ENCODE data around the gene CAPN12. TPM values are rescaled to one million over a fixed set of nuclear protein-coding genes. Genes with fewer than 3 reads are reported as not detected.

The CAPN12 gene
- total and polyA plus RNA-seq, 4 donors: 1.0 to 4.5 (median 2.4) TPM

DNA sequence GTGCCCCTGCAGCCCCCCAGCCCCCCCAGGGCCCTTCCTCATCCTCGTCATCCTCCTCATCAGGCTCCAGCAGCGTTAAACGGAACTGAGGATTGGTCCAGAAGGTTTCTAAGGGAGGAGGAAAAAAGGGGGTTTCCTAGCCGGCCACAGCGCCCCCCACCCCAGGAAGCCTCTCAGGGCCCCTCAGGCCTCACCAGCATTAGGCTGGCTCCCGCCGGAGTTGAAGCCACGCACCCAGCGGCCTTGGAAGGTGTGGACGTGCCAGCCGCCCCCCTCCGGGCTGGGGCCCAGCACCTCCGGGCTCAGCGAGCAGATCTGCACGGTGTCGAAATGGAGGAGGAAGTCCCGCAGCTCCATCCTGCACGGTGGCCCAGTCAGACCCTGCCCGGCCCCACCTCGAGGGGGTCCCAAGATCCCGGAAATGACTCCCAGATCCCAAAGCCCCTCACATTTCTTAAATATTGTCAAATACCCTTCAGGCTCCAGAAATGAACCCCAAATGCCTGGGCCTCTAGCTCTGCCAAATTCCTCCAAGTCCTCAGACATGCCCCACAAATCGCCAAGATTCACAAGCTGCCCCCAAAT is 6.9 kb downstream of the CAPN12 start:
- no peak for ATAC-seq (ENCODE audit: low FRiP score)
- intact Hi-C loops (cut with DNase I): loop anchor here in 1 of 2 donors (10.0 kb wide), 1 partner anchor 343 kb away; no protein-coding TSS in a partner anchor
- no peak overlapping the region for H3K4me3 ChIP-seq (ENCODE audit: low read length in 2 of 2)
- H3K27me3 ChIP-seq (ENCODE audit: control insufficient read depth in 1 of 2, insufficient read depth in 2 of 2, low read length in 1 of 2): no peaks in the 10 kb centered on the region
- no peak overlapping the region for H3K27ac ChIP-seq (ENCODE audit: low read depth in 1 of 2, low read length in 2 of 2)
- no peaks in the 10 kb centered on the region for H3K36me3 ChIP-seq (ENCODE audit: control insufficient read depth in 1 of 2, insufficient read depth in 2 of 2, low read length in 1 of 2)
- peak in 1 of 2 donors; percentile 27 for DNase-seq
- H3K9me3 ChIP-seq (ENCODE audit: control insufficient read depth, low read length): no peaks in the 10 kb centered on the region
- 57 to 72% methylated on average over 20 to 22 of the region's 22 CpGs for WGBS, 2 donors
- H3K4me1 ChIP-seq (ENCODE audit: control insufficient read depth in 1 of 2, insufficient read depth in 2 of 2, low read length in 2 of 2): no peaks in the 10 kb centered on the region

DNA sequence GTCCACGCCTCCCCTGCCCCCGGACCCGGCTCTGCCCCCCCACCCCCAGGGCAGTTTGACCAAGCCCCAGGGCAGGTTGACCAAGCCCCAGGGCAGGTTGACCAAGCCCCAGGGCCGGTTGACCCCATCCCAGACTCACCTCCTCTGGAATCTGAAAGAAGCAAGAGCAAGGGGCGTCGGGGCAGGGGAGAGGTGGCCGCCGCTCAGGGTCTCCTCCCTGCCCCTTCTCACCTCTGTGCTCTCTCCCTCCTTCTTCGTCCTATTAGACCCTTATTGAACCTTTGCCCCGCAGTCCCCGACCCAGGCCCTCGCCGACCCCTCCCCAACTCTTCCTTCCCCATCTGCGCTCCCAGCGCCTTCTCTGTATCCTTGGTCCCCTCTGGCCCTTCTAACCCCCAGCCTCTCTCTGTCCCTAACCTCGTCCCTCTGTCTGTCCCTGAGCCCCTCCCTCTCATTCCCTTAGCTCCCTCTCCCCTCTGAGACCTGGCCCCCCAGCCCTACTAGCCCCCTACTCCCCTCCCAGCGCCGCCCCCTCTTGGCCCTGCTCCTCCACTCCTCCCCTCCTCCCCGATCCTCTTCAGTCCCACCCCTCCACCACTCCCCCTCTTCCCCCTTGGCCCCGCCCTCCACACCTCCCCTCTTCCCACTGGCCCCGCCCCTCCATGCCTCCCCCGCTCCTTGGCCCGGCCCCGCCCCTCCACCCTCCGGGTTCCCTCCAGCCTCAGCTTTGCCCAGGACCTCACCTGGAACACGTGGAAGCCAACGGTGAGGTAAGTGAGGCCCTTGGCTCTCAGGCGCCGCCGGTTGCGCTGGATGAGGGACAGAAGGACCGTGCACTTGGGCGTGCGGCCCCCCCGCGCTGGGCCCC is 7.6 kb downstream of the CAPN12 start:
- H3K9me3 ChIP-seq (ENCODE audit: control insufficient read depth, low read length): no peaks in the 10 kb centered on the region
- no peaks in the 10 kb centered on the region for H3K36me3 ChIP-seq (ENCODE audit: control insufficient read depth in 1 of 2, insufficient read depth in 2 of 2, low read length in 1 of 2)
- DNase-seq: peak in 1 of 2 donors; percentile 88
- 13% methylated on average over 31 to 36 of the region's 36 CpGs for whole genome bisulfite sequencing, 2 donors
- no peak overlapping the region for H3K27ac ChIP-seq (ENCODE audit: low read depth in 1 of 2, low read length in 2 of 2)
- no peak overlapping the region for H3K4me3 ChIP-seq (ENCODE audit: low read length in 2 of 2)
- H3K4me1 ChIP-seq (ENCODE audit: control insufficient read depth in 1 of 2, insufficient read depth in 2 of 2, low read length in 2 of 2): no peaks in the 10 kb centered on the region
- intact Hi-C loops (cut with DNase I): loop anchor here in 1 of 2 donors (10.0 kb wide), 1 partner anchor 342 kb away; no protein-coding TSS in a partner anchor
- H3K27me3 ChIP-seq (ENCODE audit: control insufficient read depth in 1 of 2, insufficient read depth in 2 of 2, low read length in 1 of 2): no peaks in the 10 kb centered on the region
- ATAC-seq (ENCODE audit: low FRiP score): no peak

DNA sequence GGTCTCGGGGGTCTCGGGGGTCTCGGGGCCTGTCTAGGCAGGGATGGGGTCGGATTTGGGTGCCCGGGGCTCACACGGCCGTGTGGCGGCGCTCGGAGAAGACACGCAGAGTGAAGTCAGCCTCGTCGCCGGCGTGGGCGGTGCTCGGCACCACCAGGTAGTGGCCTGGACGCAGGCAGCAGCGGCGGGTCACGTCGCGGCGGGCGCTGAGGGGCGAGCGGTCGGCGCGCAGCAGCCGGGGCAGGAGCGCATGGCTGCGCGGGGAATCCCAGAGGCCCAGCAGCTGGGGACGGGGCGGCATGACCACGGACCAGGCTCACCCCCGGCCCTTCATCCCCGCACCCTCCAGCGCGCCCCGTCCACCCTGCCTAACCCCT is 8.2 kb downstream of the CAPN12 start:
- H3K9me3 ChIP-seq (ENCODE audit: control insufficient read depth, low read length): no peaks in the 10 kb centered on the region
- no peaks in the 10 kb centered on the region for H3K27me3 ChIP-seq (ENCODE audit: control insufficient read depth in 1 of 2, insufficient read depth in 2 of 2, low read length in 1 of 2)
- H3K36me3 ChIP-seq (ENCODE audit: control insufficient read depth in 1 of 2, insufficient read depth in 2 of 2, low read length in 1 of 2): peaks cover 0 to 2% of the 10 kb centered on the region in 2 donors
- H3K27ac ChIP-seq (ENCODE audit: low read depth in 1 of 2, low read length in 2 of 2): no peak overlapping the region
- 2% methylated on average over 36 to 42 of the region's 42 CpGs for WGBS, 2 donors
- DNase-seq: peak; percentile 68 to 89
- no peaks in the 10 kb centered on the region for H3K4me1 ChIP-seq (ENCODE audit: control insufficient read depth in 1 of 2, insufficient read depth in 2 of 2, low read length in 2 of 2)
- peak; percentile 3 for ATAC-seq (ENCODE audit: low FRiP score)
- intact Hi-C loops (cut with DNase I): loop anchor here in 1 of 2 donors (10.0 kb wide), 1 partner anchor 341 kb away; no protein-coding TSS in a partner anchor
- H3K4me3 ChIP-seq (ENCODE audit: low read length in 2 of 2): no peak overlapping the region

DNA sequence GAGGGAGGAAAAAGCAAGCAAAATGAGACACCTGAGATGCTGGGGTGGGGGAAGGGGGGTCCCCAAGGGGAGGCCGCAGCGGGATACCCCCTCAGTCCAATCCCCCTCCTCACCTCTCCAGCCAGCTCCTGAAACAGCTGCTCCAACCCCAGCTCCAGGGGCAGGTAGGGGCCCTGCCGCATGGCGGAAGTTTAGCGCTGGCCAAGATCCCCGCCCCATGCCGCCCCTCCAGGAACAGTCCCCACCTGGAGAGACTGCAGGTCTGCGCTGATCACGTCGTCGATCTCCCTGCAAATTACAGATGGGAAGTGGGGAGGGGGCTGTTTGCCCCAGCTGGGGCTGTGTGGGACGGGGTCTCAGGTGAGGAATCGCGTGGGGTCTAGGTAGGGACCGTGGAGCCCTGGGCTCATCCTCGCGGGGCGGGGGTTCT is 9.0 kb downstream of the CAPN12 start:
- ATAC-seq (ENCODE audit: low FRiP score): peak; percentile 9
- intact Hi-C loops (cut with DNase I): loop anchor here in 1 of 2 donors (10.0 kb wide), 1 partner anchor 340 kb away; no protein-coding TSS in a partner anchor
- peak; percentile 41 to 77 for DNase-seq
- H3K4me1 ChIP-seq (ENCODE audit: control insufficient read depth in 1 of 2, insufficient read depth in 2 of 2, low read length in 2 of 2): no peaks in the 10 kb centered on the region
- no peaks in the 10 kb centered on the region for H3K27me3 ChIP-seq (ENCODE audit: control insufficient read depth in 1 of 2, insufficient read depth in 2 of 2, low read length in 1 of 2)
- H3K4me3 ChIP-seq (ENCODE audit: low read length in 2 of 2): no peak overlapping the region
- WGBS, 2 donors: 23 to 28% methylated on average over 18 of the region's 18 CpGs
- no peaks in the 10 kb centered on the region for H3K9me3 ChIP-seq (ENCODE audit: control insufficient read depth, low read length)
- H3K36me3 ChIP-seq (ENCODE audit: control insufficient read depth in 1 of 2, insufficient read depth in 2 of 2, low read length in 1 of 2): peaks cover 0 to 8% of the 10 kb centered on the region in 2 donors
- peak overlapping the region in 1 of 2 donors; percentile 6 for H3K27ac ChIP-seq (ENCODE audit: low read depth in 1 of 2, low read length in 2 of 2)

DNA sequence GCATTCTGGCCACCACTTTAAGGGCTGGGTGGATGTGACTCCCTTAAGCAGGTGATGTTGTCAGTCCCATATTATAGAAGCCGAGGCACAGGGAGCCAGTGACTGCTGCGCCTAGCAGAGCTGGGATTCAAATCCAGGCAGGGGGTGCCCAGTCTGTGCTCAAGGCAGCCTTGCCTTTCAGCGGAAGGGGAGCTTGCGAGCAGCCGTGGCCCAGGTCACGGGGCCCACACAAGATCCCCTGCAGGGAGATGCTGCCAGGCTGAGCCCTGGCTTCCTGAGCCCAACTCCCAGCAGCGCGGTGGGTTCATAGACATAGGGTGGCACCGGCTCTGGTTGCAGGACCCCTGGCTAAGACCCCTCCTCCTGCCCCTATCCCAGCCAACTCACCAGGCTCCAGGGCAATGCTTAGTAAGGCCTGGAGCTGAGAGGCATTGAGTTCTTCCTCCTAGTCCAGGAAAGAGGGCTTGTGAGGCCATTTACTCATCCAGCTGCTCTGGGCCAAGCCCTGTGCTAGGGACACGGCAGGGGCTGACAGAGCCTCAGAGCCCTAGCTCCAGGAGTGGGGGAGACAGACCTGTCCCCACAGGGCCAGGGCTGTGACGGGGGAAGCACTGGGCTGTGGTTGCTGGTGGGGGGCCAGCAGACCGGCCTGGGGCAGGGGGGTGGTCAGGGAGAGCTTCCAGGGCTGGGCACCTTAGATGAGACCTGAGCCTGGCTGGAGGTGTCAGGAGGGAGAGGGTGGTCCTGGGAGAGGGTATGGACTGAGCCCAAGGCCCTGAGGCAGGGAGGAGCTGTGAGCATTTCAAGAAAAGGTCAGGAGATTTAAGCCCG is 9.6 kb downstream of the CAPN12 start:
- H3K27ac ChIP-seq (ENCODE audit: low read depth in 1 of 2, low read length in 2 of 2): peak overlapping the region in 1 of 2 donors; percentile 15
- intact Hi-C loops (cut with DNase I): loop anchor here in 1 of 2 donors (5.0 to 10.0 kb wide), 2 partner anchors 98 to 340 kb away; partner anchors contain the start of gene ECH1
- no peak for ATAC-seq (ENCODE audit: low FRiP score)
- H3K9me3 ChIP-seq (ENCODE audit: control insufficient read depth, low read length): no peaks in the 10 kb centered on the region
- H3K36me3 ChIP-seq (ENCODE audit: control insufficient read depth in 1 of 2, insufficient read depth in 2 of 2, low read length in 1 of 2): peaks cover 0 to 8% of the 10 kb centered on the region in 2 donors
- DNase-seq: peak; percentile 60 to 81
- H3K4me1 ChIP-seq (ENCODE audit: control insufficient read depth in 1 of 2, insufficient read depth in 2 of 2, low read length in 2 of 2): no peaks in the 10 kb centered on the region
- no peak overlapping the region for H3K4me3 ChIP-seq (ENCODE audit: low read length in 2 of 2)
- no peaks in the 10 kb centered on the region for H3K27me3 ChIP-seq (ENCODE audit: control insufficient read depth in 1 of 2, insufficient read depth in 2 of 2, low read length in 1 of 2)
- WGBS, 2 donors: 43 to 46% methylated on average over 13 of the region's 13 CpGs

DNA sequence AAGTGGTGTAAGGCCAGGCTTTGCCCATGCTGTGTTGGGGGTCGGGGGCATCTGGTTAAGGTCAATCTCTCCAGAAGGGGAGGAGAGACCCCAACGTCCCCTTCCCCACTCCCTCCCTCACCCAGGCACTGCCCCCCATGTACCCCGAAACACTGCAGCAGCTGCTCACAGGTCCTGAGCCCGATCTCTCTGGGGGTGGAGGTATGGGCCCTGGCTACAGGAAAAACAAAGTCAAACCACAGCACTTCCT is 10.2 kb downstream of the CAPN12 start:
- Histone ChIP-seq H3K36me3 (ENCODE audit: control insufficient read depth in 1 of 2, insufficient read depth in 2 of 2, low read length in 1 of 2) (peaks cover 0 to 10% of the 10 kb centered on the region in 2 donors), H3K27me3 (ENCODE audit: control insufficient read depth in 1 of 2, insufficient read depth in 2 of 2, low read length in 1 of 2) (no peaks in the 10 kb centered on the region), H3K27ac (ENCODE audit: low read depth in 1 of 2, low read length in 2 of 2) (peak overlapping the region in 1 of 2 donors; percentile 15), H3K9me3 (ENCODE audit: control insufficient read depth, low read length) (no peaks in the 10 kb centered on the region), H3K4me1 (ENCODE audit: control insufficient read depth in 1 of 2, insufficient read depth in 2 of 2, low read length in 2 of 2) (no peaks in the 10 kb centered on the region), H3K4me3 (ENCODE audit: low read length in 2 of 2) (no peak overlapping the region)
- ATAC-seq (ENCODE audit: low FRiP score) (no peak), DNase-seq (peak in 1 of 2 donors; percentile 51)
- WGBS, 2 donors: 52 to 61% methylated on average over 4 of the region's 4 CpGs
- intact Hi-C loops (cut with DNase I): loop anchor here in 1 of 2 donors (5.0 to 10.0 kb wide), 2 partner anchors 98 to 339 kb away; partner anchors contain the start of gene ECH1

DNA sequence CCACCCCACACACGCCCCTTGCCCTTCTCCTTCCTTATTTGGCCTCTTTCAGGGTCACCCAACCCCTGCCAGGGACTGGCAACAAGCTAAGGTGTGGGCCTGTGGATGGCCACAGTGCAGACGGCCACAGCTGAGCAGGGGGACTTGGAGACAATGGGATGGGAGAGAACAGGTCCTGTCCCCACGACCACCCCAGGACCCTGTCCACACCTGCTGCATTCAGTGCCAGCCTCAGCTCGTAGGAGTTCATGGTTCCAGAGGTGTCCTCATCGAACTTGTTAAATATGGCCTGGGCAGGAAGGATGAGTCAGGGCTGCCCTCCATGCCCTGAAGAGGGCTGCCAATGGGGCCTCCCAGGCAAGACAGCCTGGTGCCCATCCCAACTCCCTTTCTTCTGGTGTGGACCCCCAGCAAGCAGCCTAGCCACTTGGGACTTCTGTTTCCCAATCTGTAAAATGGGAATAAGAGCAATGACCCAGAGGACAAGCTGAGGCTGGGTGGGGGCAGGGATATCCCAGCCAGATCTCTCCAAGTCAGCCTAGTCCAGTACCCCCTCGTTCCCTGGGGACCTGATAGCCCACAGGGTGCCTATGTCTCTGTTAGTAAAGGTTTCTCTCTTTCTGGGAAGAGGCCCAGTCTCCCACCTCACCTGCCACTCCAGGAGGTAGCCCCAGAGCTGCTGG is 10.6 kb downstream of the CAPN12 start:
- DNase-seq (peak; percentile 51 to 78), ATAC-seq (ENCODE audit: low FRiP score) (no peak)
- no peaks in the 10 kb centered on the region for H3K4me1 ChIP-seq (ENCODE audit: control insufficient read depth in 1 of 2, insufficient read depth in 2 of 2, low read length in 2 of 2)
- 55 to 64% methylated on average over 6 of the region's 6 CpGs for WGBS, 2 donors
- H3K36me3 ChIP-seq (ENCODE audit: control insufficient read depth in 1 of 2, insufficient read depth in 2 of 2, low read length in 1 of 2): peaks cover 0 to 12% of the 10 kb centered on the region in 2 donors
- H3K4me3 ChIP-seq (ENCODE audit: low read length in 2 of 2): no peak overlapping the region
- peak overlapping the region in 1 of 2 donors; percentile 15 for H3K27ac ChIP-seq (ENCODE audit: low read depth in 1 of 2, low read length in 2 of 2)
- no peaks in the 10 kb centered on the region for H3K9me3 ChIP-seq (ENCODE audit: control insufficient read depth, low read length)
- H3K27me3 ChIP-seq (ENCODE audit: control insufficient read depth in 1 of 2, insufficient read depth in 2 of 2, low read length in 1 of 2): no peaks in the 10 kb centered on the region
- intact Hi-C loops (cut with DNase I): loop anchor here in 1 of 2 donors (5.0 to 10.0 kb wide), 2 partner anchors 99 to 339 kb away; partner anchors contain the start of gene ECH1

DNA sequence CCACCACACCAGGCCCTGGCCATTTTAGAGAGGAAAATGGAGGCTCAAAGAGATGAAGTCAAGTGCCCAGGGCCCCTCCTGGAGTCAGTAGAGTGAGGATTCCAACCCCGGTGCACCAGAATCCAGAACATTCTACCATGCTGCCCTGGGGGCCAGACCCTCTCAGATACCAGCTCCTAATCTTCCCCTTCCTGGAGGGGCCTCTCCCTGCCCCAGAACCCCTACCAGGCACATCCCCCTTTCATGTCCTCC is 11.1 kb downstream of the CAPN12 start:
- peak overlapping the region in 1 of 2 donors; percentile 14 for H3K27ac ChIP-seq (ENCODE audit: low read depth in 1 of 2, low read length in 2 of 2)
- DNase-seq (no peak), ATAC-seq (ENCODE audit: low FRiP score) (no peak)
- H3K36me3 ChIP-seq (ENCODE audit: control insufficient read depth in 1 of 2, insufficient read depth in 2 of 2, low read length in 1 of 2): peaks cover 0 to 13% of the 10 kb centered on the region in 2 donors
- intact Hi-C loops (cut with DNase I): loop anchor here in 1 of 2 donors (5.0 to 10.0 kb wide), 2 partner anchors 99 to 338 kb away; partner anchors contain the start of gene ECH1
- H3K9me3 ChIP-seq (ENCODE audit: control insufficient read depth, low read length): no peaks in the 10 kb centered on the region
- H3K4me3 ChIP-seq (ENCODE audit: low read length in 2 of 2): no peak overlapping the region
- no peaks in the 10 kb centered on the region for H3K4me1 ChIP-seq (ENCODE audit: control insufficient read depth in 1 of 2, insufficient read depth in 2 of 2, low read length in 2 of 2)
- WGBS, 2 donors: 87 to 93% methylated on average over 1 of the region's 1 CpG
- H3K27me3 ChIP-seq (ENCODE audit: control insufficient read depth in 1 of 2, insufficient read depth in 2 of 2, low read length in 1 of 2): no peaks in the 10 kb centered on the region

All from aorta (tissue), 5 donors.